ENCODE data around the gene NRXN2.
"Not testable (repeated sequence)": the region's sequence is repeated elsewhere in the genome, so short reads cannot be mapped to it uniquely, and the experiment has no call there.

Gene NRXN2

DNA sequence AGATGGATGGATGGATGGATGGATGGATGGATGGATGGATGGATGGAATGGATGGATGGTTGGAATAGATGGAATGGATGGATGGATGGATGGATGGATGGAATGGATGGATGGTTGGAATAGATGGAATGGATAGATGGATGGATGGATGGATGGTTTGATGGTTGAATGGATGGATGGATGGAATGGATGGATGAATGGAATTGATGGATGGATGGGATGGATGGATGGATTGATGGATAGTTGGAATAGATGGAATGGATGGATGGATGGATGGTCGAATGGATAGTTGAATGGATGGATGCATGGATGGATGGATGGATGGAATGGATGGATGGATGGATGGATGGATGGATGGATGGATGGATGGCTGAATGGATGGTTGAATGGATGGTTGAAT is 127.1 kb downstream of the NRXN2 start:
- in situ Hi-C loops (cut with MboI; ENCODE audit: low sequenced_read_pairs): not testable (repeated sequence)

DNA sequence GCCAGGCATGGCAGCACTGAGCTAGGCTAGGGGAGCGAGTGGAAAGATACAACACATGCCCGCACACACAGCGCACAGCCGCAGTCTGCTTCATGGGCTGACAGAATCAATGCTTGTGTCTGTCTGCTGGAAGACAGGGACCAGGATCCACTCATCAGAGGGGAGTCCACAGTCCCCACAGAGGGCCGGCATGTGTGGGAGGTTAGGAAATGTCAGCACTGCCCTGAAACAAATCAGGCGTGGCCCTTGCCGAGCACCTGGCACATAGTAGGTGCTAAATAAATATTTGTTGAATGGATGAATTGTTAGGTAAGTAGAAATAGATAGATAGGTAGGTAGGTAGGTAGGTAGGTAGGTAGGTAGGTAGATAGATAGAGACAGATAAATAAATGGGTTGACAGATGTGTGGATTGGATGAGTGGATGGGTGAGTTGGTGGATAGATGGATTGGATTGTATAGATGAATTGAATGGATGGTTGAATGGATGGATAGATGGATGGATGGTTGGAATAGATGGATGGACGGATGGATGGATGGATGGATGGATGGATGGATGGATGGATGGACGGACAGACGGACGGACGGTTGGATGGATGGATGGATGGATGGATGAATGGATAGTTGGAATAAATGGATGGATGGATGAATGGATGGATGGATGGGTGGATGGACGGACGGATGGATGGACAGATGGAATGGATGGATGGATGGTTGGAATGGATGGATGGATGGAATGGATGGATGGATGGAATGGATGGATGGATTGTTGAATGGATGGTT is 128.6 kb downstream of the NRXN2 start:
- in situ Hi-C loops (cut with MboI; ENCODE audit: low sequenced_read_pairs): no loop called here

DNA sequence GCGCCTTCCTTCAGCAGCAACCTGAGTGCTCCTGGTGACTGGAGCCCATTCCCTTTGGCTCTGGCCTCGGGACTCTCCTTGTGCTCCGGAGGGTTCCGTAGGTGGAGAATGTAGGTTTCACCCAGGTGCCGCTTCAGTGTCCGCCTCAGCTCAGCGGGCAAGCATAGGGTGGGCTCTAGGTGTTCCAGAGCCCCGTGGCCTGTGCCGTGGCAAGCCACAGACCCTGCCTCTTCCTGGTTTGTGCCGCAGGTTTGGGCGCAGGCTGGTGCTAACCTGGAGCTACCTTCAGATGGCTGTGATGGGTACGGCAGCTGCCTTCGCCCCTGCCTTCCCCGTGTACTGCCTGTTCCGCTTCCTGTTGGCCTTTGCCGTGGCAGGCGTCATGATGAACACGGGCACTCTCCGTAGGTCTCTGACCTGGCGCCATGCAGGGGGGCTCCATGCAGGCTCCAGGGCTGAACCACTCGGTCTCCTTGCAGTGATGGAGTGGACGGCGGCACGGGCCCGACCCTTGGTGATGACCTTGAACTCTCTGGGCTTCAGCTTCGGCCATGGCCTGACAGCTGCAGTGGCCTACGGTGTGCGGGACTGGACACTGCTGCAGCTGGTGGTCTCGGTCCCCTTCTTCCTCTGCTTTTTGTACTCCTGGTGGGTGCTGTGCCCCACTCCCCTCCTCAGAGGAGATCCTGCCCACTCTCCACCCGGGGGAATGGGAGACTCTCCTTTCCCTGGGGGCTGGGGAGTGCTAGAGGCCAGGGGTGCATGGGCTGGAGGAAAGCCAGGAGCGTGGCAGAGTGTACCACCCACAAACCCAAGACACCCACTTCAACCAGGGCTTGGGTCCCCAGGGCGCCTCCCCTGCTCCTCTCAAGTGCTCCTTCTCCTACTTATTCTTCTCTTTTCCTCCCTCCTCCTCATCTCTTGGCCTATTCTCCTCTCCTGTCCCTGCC is 129.6 kb downstream of the NRXN2 start:
- in situ Hi-C loops (cut with MboI; ENCODE audit: low sequenced_read_pairs): no loop called here

DNA sequence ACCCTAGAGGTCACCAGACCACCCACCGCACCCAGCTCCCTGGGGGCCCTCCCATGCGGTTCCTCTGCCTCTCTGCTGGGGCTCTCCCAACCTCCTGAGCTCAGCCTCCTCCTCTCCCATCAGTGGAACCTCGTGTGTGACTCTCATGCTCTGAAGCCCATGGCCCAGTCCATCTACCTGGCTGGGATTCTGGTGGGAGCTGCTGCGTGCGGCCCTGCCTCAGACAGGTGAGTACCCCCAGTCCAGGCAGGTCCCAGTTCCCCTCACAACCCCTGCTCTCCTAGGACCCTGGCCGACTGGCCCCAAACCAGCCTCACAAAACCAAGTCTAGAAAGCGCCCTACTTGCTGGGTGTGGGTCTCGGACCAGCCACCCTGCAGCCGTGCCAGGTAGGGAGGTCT is 130.3 kb downstream of the NRXN2 start:
- in situ Hi-C loops (cut with MboI; ENCODE audit: low sequenced_read_pairs): no loop called here

DNA sequence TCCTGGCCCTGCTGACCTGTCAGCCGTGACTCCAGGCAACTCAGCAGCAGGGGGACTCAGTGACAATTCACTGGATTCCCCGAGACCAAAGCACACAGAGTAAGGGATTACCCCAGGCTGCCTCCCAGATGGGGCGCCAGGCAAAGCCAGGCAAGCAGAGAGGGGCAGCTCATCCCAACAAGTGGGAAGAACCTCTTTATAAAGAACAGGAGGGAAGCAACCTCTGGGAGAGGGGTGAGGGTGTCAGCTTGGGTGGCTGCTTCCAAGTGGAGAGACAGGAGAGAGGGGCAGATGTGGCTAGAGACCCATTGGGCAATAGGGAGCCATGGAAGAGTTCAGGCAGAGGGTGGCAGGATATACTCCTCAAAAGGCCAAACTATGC is 130.8 kb downstream of the NRXN2 start:
- in situ Hi-C loops (cut with MboI; ENCODE audit: low sequenced_read_pairs): no loop called here

DNA sequence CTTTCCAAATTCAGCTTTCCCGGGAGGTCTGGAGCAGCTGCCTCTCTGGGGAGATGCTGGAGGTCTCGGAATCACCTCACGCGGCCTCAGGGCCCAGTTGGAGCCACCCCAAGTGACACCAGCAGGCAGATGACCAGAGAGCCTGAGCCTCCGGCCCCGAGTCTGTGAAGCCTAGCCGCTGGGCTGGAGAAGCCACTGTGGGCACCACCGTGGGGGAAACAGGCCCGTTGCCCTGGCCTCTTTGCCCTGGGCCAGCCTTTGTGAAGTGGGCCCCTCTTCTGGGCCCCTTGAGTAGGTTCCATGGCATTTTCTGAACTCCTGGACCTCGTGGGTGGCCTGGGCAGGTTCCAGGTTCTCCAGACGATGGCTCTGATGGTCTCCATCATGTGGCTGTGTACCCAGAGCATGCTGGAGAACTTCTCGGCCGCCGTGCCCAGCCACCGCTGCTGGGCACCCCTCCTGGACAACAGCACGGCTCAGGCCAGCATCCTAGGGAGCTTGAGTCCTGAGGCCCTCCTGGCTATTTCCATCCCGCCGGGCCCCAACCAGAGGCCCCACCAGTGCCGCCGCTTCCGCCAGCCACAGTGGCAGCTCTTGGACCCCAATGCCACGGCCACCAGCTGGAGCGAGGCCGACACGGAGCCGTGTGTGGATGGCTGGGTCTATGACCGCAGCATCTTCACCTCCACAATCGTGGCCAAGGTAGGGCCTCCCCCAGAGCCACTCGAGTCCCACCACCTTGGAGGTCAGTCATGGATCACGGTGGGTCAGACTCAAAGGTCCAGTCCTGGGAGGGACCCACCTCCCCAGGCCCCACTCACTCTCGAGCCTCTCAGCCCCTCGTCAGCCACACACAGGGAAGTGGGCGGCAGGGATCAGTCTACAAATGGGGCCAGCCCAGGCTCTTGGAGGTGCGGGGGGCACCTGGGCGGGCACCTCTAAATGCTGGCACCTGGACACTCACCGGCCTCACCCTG is 131.5 kb downstream of the NRXN2 start:
- in situ Hi-C loops (cut with MboI; ENCODE audit: low sequenced_read_pairs): no loop called here

DNA sequence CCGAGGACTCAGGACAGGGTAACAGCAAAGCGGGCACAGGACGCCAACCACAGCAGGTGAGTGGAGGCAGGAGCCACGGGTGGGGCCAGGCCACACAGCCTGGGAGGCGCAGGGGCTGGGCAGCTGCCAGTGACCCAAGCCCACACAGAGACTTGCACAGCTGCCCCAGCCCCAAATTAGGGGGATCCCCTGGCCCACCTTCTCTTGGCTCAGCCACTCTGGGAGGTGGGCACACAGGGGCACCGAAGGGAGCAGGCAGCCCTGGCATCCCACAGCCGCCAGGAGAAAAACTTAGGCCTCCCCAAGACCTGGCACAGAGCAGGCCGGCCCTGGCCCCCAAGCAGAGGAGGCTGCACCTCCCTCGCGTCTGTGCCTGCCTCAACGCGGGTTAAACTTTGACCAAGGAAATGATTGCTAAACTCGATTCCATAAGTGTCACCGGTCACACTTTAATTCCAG is 132.2 kb downstream of the NRXN2 start, which contains the start of gene SLC22A12:
Gene SLC22A12 (plus strand): TSS at position 458 of the 459 bp plus-strand sequence. CDS start 337 bp downstream, outside the sequence.
- in situ Hi-C loops (cut with MboI; ENCODE audit: low sequenced_read_pairs): no loop called here

DNA sequence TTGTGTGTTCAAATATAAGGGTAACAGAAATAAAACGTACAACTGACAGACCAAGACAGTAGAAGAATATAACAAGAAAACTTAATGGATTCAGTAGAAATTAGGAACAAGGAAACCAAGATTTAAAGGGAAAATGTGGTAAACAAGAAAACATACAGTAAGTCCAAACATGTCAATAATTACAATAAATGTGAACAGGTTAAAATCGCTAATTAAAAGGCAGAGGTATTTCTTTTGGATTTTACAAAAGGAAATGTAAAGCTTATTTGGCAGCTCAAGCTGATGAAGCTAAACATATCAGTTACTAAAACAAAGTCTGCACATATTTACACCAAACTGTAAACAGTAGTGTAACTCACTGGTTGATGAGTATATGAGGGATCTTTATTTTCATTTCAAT is 134.3 kb downstream of the NRXN2 start:
- in situ Hi-C loops (cut with MboI; ENCODE audit: low sequenced_read_pairs): no loop called here

DNA sequence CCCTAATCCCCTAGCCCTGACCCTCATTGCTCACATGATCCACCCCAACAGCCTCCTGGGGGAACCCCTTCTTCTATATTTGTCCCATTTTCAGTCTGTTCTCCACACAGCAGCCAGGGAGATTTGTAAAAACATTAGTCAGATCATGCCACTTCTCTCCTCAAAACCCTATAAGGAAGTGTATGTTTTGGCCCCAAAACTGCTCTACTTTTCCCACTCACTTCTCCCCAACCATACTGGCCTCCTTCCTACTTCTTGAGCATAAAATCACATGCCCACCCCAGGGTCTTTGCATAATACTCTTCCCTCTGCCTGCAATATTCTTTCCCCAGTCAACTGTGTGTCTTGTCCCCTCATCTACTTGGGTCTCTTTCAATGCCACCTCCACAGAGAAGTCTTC is 136.6 kb downstream of the NRXN2 start:
- in situ Hi-C loops (cut with MboI; ENCODE audit: low sequenced_read_pairs): no loop called here

DNA sequence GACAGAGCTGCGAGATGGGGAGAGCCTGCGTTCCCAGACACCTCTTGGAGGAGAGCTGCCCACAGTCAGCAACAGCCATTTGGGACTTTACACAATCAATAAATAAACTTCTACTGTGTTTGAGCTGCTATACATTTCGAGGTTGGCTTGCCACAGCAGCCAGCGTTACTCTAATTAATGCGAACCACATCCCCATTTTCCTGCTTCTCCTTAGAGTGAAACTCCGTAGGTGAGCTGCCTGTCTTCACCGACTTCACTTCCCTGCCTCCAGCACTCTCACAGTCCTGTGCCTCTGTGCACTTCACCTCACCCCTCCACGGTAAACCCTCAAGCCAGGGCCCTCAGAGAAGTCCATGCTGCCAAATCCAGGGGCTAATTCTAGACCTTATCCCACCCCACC is 137.8 kb downstream of the NRXN2 start:
- in situ Hi-C loops (cut with MboI; ENCODE audit: low sequenced_read_pairs): no loop called here

DNA sequence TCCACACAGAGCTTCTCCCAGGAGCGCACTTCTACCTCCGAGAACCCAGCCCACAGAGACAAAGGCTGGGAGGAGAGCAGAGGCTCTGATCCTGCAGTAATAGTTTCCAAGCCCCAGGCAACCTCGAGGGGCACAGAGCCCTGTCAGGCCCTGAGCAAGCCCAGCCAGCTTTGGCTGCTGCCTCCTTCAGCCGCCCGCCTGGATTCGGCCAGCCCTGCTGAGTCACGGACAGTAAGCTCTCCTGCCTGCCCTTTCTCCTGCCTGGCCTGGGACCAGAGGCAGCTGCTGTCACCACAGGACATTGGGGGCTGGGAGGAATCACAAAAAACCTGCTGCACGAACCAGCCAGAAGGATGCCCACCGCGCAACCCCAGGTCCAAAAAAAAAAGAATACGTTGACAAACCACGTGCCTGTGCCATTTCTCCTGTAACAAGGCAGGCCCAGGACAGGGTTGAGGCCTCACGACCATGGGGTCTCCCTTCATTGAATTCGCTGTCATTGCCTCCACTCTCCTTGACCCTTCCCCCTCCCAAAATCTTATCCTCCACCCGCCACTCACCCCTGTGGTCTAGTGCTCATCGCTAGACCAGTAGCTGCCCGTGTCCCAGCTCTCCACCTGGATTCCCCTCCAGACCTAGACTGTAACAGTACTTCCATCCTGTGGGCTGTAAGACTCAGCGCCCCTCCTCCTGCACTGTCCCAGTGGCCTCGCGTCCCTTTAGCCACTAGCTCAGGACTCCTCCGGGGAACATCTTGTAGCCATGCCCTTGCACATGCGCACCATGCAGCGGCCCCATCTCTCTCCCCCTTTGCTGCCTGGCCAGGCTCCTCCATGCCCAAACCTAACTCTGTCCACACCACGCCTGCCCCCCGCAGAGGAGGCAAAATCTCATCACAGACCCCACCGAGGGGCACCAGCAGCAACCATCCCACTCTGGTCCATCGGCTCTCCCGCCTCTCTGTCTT is 139.4 kb downstream of the NRXN2 start:
- in situ Hi-C loops (cut with MboI; ENCODE audit: low sequenced_read_pairs): no loop called here

DNA sequence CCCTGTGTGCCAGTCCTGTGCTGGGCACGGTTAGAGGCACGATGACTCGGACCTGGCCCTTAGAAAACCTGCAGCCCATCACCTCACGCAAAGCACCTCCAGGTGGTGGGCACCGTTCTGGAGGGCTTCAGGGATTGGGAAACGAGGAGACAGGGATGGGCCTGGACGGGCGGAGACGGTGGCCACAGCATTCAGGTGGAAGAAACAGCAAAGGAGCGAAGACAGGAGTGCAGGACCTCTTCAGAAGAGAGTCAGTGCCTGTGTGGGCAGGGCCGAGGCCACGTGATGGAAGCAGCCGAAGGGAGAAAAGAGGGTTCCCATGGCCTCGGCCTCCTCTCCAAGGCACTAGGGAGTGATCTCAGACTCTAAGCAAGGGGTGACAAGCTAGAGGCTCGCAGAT is 140.1 kb downstream of the NRXN2 start:
- in situ Hi-C loops (cut with MboI; ENCODE audit: low sequenced_read_pairs): no loop called here

DNA sequence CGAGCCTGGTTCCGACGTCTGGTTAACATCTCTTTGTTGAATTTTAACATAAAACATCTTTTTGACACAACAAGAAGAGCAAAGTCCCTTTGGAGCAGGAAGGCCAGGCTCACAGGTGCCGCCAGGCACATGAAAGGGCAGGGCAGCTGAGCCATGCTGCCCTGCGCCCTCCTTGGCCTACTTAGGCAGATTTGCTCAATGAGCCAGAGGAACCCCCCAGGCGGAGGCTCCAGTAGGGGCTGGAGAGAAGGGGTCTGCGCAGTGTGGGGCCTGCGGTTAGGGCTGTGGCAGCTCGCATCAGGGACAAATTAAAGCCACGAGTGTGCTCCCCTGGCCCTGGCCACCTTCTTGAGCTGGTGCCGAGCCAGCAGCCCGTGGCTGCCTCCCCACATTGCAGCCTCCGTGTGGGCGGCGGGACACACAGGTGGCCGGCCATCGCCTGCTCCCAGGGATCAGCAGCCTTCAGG is 141.9 kb downstream of the NRXN2 start:
- in situ Hi-C loops (cut with MboI; ENCODE audit: low sequenced_read_pairs): no loop called here

DNA sequence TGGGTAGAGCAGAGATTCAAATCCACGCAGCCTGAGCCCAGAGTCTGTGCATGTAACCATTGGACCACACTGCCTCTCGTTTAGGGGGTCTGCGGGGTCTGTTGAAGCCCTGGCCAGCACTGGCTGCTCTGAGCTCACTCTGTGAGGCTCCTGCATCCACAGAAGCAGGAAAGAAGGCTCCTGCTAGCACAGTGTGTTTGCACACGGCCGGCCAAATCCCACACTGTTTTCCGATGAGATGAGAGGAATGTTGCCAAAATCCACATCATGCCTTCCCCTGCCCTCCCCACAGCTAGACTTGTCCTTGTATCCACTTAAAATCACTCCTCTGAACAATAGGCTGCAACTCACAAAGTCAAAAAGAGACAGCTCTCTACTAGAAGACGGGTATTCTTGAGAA is 142.6 kb downstream of the NRXN2 start:
- in situ Hi-C loops (cut with MboI; ENCODE audit: low sequenced_read_pairs): no loop called here

DNA sequence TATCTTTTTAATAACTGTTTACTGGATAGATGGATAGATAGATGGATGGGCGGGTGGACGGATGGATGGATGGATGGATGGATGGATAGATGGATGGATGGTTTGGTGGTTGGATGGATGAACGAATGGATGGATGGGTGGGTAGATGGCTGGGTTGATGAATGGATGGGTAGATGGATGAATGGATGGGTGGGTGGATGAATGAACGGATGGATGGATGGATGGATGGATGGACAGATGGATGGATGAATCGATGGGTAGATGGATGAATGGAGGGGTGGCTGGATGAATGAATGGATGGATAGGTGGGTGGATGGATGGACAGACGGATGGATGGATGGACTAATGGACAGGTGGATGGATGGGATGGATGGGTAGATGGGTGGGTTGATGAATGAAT is 145.8 kb downstream of the NRXN2 start:
- in situ Hi-C loops (cut with MboI; ENCODE audit: low sequenced_read_pairs): no loop called here

DNA sequence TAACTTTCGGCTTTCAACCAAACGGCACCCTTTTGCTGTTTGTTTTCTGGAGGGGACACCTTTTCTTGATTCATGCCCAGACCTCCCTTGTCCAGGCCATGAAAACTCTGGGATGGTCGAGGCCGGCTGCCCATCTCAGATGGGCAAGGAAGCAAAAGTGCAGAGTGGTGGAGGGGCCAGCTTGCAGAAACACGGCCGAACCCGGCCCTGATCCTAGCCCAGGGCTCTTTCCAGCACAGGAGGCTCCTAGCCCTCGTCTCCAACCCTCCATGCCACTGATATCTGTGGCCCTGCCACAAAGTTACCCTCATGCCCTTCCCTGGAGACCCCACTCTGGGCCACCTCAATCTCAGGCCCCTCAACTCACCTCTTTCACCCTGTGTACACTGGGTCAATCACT is 150.9 kb downstream of the NRXN2 start:
- in situ Hi-C loops (cut with MboI; ENCODE audit: low sequenced_read_pairs): no loop called here

DNA sequence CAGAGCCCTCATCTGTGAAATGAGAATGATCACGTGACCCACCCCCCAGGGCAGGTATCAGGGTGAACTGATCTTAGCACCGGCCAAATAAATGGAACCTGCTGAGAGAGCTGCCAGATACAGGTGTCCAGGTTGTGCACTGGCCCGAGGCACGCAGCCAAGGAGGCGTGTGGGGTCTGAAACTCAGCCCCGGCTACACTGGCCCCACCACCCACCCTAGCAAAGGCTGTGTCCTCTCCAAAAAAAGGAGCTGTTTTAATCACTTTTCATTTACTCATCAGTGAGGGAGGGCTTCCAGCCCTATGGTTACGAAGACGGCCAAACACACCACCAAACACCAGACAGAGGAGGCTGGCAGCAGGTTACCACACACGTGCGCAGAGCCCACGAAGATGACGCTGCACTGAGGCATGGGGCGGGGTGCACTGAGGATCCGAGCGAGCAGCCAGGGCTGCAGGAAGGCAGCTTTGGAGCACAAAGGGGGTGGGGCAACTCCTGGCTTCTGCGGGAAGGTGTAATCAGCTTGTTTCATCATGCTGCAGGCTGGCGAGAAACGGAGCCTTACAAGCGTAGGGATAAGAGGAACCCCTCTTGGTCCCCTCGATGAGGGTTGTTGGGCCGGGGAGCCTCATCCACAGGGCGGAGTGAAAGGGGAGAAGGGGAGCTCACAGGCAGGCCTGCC is 151.4 kb downstream of the NRXN2 start:
- in situ Hi-C loops (cut with MboI; ENCODE audit: low sequenced_read_pairs): no loop called here

DNA sequence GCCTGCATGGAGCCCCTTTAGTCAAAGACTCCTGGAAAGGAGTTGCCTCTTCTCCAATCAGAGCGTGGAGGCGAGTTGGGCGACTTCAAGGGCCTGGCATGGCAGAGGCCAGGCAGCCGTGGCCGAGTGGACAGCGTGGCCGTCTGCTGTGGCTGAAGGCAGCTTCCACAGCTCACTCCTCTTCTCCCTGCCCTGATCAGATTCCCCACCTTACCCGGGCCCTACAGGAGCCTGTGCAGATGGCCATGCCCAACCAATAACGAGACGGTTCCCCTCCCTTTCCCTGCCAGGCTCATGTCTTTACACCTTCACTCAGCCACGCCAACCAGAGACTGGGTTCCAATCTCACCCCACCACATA is 152.0 kb downstream of the NRXN2 start:
- in situ Hi-C loops (cut with MboI; ENCODE audit: low sequenced_read_pairs): no loop called here

DNA sequence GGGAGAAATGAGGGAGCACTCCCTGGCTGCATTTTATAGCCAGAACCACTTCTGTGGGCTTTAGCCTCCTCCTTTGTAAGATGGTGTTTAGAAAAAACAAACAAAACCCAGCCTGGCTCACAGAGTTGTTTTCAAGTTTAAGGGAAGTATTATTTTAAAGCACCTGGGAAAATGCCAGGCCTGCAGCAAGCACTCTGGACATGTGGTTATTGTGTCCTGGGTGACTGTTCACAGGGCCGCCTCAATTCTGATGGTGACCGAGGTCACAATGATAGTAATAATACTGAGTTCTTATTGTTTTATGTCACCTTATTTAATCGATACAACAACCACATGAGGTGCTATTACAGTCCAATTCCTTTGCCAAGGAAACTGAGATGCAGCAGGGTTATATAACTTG is 152.7 kb downstream of the NRXN2 start:
- in situ Hi-C loops (cut with MboI; ENCODE audit: low sequenced_read_pairs): no loop called here
